ENCODE measurements around the gene HOXB8. TPM values are rescaled to one million over a fixed set of nuclear protein-coding genes. Genes with fewer than 3 reads are reported as not detected.
A peak's percentile ranks its signal among the peaks of the same experiment; 100 is the strongest.

Gene HOXB8
- total RNA-seq, 2 experiments from 2014 or later: not detected

DNA sequence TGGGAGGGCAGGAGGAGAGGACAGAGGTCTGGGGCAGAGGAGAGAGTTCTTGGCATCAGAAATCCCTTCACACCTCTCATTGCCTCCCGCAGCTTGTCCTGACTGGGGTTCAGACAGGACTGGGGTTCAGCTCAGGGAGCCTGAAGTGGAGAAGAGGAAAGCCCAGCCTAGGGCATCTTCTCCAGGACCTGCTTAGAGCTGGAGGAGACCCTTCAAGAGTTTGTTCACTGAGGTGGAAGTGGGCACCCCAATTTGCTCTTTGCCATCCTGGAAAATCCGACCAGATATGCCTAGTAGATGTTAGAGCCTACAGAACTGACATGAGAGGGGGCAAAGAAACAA is 27.0 kb downstream of the HOXB8 start:
- CTCF ChIA-PET: interaction anchor here (0.7 to 2.9 kb wide), 19 partner anchors 8 to 508 kb away, joined by 3 to 17 read pairs (median 4); no protein-coding TSS in a partner anchor
- H3K4me1 Mint-ChIP-seq (ENCODE audit: low read depth): peaks cover 24% of the 10 kb centered on the region

DNA sequence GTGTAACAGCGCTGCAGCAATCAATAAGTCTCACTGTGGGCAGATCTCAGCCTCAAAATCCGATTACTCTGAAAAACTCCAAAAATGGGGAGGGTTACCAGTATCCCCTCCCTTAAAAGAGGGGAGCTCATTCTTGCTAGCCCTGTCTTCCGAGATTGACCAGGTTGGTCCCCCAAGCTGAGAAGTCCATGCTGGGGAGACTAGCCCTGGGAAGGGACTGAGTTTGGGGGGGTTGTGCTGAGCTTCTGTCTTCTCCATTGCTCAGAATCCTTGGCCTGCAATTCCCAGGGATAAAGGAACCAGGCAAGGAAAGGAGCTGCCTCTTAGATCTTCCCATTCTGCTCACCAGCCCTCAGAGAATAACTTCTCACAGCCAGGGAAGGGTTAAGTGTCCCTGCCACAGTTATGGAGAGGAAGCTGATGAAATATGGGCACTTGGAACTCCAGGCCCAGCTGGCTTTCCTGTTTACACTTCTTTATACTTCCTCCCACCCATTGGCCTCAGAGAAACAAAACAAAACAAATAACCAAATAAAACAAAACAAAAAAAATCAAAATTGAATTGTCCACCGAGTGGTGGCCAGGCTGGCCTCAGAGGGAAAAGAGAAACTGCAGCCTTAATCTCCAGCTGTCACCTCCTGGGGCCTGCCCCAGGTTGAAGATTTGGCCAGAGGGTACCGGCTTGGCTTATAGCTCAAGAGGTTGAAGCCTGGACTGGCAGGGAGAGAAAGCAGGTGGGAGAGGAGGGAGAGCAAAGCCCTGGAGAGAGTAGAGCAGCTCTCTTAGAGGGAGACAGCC is 27.6 kb downstream of the HOXB8 start:
- ChIA-PET POLR2A (interaction anchor here (0.8 to 1.4 kb wide), 6 partner anchors 9 to 355 kb away, joined by 3 to 4 read pairs (median 3); partner anchors contain the start of gene HOXB4), CTCF (interaction anchor here (0.7 to 2.9 kb wide), 19 partner anchors 8 to 507 kb away, joined by 3 to 17 read pairs (median 4); no protein-coding TSS in a partner anchor)
- TF ChIP-seq, protein P1, sequence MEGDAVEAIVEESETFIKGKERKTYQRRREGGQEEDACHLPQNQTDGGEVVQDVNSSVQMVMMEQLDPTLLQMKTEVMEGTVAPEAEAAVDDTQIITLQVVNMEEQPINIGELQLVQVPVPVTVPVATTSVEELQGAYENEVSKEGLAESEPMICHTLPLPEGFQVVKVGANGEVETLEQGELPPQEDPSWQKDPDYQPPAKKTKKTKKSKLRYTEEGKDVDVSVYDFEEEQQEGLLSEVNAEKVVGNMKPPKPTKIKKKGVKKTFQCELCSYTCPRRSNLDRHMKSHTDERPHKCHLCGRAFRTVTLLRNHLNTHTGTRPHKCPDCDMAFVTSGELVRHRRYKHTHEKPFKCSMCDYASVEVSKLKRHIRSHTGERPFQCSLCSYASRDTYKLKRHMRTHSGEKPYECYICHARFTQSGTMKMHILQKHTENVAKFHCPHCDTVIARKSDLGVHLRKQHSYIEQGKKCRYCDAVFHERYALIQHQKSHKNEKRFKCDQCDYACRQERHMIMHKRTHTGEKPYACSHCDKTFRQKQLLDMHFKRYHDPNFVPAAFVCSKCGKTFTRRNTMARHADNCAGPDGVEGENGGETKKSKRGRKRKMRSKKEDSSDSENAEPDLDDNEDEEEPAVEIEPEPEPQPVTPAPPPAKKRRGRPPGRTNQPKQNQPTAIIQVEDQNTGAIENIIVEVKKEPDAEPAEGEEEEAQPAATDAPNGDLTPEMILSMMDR (IDR thresholded peaks at IDR 0.05): no peak
- no peaks in the 10 kb centered on the region for H3K36me3 Mint-ChIP-seq (ENCODE audit: low read depth)
- H3K27me3 Mint-ChIP-seq: peaks cover 86% of the 10 kb centered on the region
- ATAC-seq: no peak
- H3K4me3 Mint-ChIP-seq: no peak overlapping the region
- no peak overlapping the region for H3K27ac Mint-ChIP-seq
- no peaks in the 10 kb centered on the region for H3K9me3 Mint-ChIP-seq
- DNase-seq: no peak
- peaks cover 24% of the 10 kb centered on the region for H3K4me1 Mint-ChIP-seq (ENCODE audit: low read depth)
- intact Hi-C loops (cut with micrococcal nuclease): no loop called here

More for the DNA sequence above, 27.0 kb downstream of the HOXB8 start:
- Mint-ChIP-seq H3K27me3 (peaks cover 86% of the 10 kb centered on the region), H3K36me3 (ENCODE audit: low read depth) (no peaks in the 10 kb centered on the region), H3K9me3 (no peaks in the 10 kb centered on the region), H3K27ac (no peak overlapping the region), H3K4me3 (no peak overlapping the region)
- TF ChIP-seq, protein P1 (IDR thresholded peaks at IDR 0.05): no peak
- ATAC-seq (no peak), DNase-seq (no peak)
- POLR2A ChIA-PET: interaction anchor here (1.0 to 1.4 kb wide), 3 partner anchors 9 to 96 kb away, joined by 3 to 4 read pairs (median 4); partner anchors contain the start of gene HOXB4
- intact Hi-C loops (cut with micrococcal nuclease): no loop called here

DNA sequence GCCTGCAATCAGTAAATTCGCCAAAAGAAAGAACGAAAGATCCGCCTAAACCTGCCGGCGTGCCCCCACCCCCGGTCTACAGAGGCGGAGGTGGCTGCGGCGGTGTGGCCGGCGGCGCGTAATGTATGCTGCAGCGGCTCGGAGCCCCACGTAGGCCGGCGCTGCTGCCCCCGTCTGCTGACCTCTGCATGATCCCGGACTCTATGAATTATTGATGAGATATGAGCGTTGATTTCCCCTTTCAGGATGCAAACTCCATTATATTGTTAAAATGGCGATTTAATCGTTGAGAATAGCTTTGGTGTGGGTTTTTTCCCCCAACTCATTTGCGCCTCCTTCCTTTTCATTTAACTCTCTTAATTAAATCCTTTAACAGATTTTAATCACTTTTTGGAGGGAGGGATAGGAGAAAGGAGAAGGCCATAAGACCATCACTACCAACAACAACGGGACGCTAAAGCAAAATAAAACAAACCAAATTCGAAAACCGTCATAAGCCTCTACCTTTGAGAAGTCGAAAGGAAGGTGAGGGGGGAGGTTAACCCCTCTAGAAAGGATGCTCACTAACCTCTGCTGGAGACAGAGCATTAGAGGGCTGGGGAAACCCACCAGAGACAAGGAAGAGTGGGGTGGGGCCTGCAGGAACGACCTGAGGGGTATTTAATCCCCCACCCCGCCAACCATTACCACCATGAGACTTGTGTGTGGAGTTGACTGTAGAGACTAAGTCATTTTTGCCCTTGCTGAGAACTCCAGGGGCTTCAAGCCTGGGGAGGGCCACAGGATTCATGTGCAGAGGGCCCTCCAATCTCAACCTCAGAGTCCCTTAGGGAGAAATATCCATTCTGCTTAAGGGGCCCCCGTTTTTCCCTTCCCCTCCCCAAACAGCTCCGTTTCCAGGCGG is 28.5 kb downstream of the HOXB8 start:
- peak; percentile 73 for DNase-seq
- no peaks in the 10 kb centered on the region for H3K9me3 Mint-ChIP-seq
- CTCF ChIA-PET: interaction anchor here (1.2 to 2.9 kb wide), 11 partner anchors 9 to 507 kb away, joined by 3 to 17 read pairs (median 6); no protein-coding TSS in a partner anchor
- H3K4me3 Mint-ChIP-seq: peak overlapping the region; percentile 89
- peak; percentile 32 for ATAC-seq
- TF ChIP-seq, protein P1 (IDR thresholded peaks at IDR 0.05): no peak
- H3K27ac Mint-ChIP-seq: no peak overlapping the region
- H3K4me1 Mint-ChIP-seq (ENCODE audit: low read depth): peaks cover 27% of the 10 kb centered on the region
- POLR2A ChIA-PET: interaction anchor here (0.8 to 1.3 kb wide), 4 partner anchors 37 to 355 kb away, joined by 3 to 4 read pairs (median 3); no protein-coding TSS in a partner anchor
- H3K27me3 Mint-ChIP-seq: peaks cover 89% of the 10 kb centered on the region
- intact Hi-C loops (cut with micrococcal nuclease): no loop called here
- H3K36me3 Mint-ChIP-seq (ENCODE audit: low read depth): no peaks in the 10 kb centered on the region

DNA sequence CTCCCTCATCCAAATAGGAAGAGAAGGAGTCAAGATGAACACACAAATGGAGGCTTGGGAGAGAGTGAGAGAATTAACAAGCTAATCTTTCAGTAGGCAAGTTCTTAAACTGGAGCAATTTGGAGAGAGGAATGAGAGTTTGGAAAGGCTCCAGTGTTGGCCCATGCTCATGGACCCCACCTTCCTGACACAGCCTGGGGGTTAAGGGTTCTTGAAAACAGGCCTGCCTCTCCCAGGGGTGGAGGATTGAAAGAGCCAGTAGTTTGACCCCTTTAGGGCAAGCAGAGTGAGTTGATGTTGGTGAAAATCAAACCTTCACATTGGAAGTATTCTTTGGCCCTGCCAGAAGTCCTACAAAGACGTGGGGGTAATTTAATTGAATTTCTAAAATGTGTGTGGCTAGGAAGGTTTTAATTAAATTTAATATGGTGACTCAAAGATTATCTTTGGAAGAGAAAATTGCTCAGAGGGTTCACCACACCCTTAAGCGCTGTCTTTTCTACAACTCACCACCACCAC is 30.8 kb downstream of the HOXB8 start:
- H3K36me3 Mint-ChIP-seq (ENCODE audit: low read depth): no peaks in the 10 kb centered on the region
- ATAC-seq: no peak
- ChIA-PET POLR2A (no interaction called here), CTCF (interaction anchor here (0.7 kb wide), 2 partner anchors 114 to 321 kb away, joined by 3 to 4 read pairs; no protein-coding TSS in a partner anchor)
- intact Hi-C loops (cut with micrococcal nuclease): no loop called here
- no peak overlapping the region for H3K27ac Mint-ChIP-seq
- TF ChIP-seq, protein P1 (IDR thresholded peaks at IDR 0.05): no peak
- H3K27me3 Mint-ChIP-seq: peaks cover 91% of the 10 kb centered on the region
- no peak for DNase-seq
- H3K4me1 Mint-ChIP-seq (ENCODE audit: low read depth): peaks cover 35% of the 10 kb centered on the region
- no peaks in the 10 kb centered on the region for H3K9me3 Mint-ChIP-seq
- no peak overlapping the region for H3K4me3 Mint-ChIP-seq
